SK-N-MC (cell line): ENCODE data around the gene TMEM170A.

ENCODE experiments used
- EZH2 ChIP-seq: fragments of 200-600 bp; sonication (generic); IDR thresholded peaks from one replicate; pipeline ENCODE4 v1.6.1; 2017; ENCODE audit warnings: antibody characterized with exemption
- POLR2AphosphoS5 ChIP-seq: IDR thresholded peaks from 2 replicates; pipeline ENCODE4 v1.6.1; 2012; ENCODE audit warnings: mild to moderate bottlenecking, low read depth, low read length, borderline replicate concordance

GRCh38 chr16:75457485-75458021, 6.9 kb downstream of the TMEM170A start:
- TF ChIP-seq POLR2AphosphoS5 (no peak), EZH2 (no peak)
